Measurements from ENCODE around the gene PZP. TPM values are rescaled to one million over a fixed set of nuclear protein-coding genes. Genes with fewer than 3 reads are reported as not detected.

PZP gene
- not detected in 5 replicates for total RNA-seq (2022; extraction: Qiagen RNA extraction)

DNA sequence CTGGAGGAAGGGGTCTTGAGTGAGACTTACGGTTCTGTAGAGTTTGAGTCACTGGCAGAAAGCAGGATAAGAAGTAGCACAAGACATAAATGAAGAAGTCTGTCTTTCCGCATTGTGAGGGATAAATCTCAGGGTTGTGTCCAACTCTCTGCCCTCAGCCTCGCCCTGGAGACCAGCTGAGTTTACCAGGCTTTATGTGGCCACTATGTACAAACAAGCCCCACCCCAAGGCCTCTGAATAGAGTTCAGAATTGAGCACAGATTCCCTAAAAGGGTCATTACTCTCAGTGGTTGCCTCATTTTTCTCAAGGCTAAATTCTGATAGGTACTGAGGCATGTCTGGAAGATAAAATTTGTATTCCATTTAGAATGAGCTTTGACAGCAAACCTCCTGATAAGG lies at the start of gene PZP:
PZP (minus strand) TSS at position 167 of the 400 bp plus-strand sequence; CDS start at position 113, 54 bp downstream.

DNA sequence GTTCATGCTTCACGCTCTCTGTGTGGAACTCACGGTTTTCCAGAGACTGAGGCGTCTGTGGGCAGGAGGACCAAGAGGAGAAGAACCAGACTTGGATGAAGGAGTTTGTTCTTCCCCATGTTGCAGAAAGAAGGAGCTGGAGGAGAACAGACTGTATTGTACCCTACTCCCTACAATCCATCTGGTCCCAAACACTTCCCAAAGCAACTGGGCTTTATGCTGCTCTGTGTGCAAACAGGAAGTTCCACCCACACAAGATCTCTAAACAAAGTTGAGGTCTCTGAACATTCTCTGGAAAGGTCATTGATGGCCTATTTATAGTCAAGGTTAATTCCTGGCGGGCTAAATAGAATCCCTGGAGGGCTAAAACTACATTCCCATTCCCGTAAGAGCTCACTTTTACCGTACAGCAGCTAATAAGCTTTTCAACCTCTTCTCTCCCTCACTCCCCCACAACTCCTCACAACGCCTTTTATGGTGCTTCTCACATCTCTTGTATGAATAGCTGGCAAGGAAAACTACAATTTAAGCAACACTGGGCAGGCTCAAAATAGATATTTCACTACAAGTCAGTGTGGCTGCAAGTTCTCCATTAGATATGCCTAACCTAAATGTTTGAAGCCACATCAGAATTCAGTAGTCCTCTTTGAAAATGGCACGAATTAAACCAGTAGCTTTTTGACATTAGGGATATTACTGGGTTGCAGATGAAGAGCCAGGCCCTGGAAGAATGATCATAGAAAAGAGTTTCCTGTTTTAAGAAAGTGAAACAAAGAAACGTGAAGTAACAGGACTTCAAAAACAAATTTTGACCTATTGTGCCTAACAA lies 92.2 kb downstream of the PZP start, which contains the start of gene A2M:
A2M (minus strand) TSS at position 189 of the 829 bp plus-strand sequence; CDS start at position 119, 70 bp downstream.

Other genes starting within 250 kb of the PZP start
- gene KLRG1, start 218.8 kb downstream of the PZP start, total RNA-seq (2022; extraction: Qiagen RNA extraction), result 1.1 to 1.8 TPM (median 1.6 TPM) in 5 replicates
- gene A2M, start 92.5 kb downstream of the PZP start, total RNA-seq (2022; extraction: Qiagen RNA extraction), result 0.14 to 0.24 TPM (median 0.14 TPM) in 4 of 5 replicates, not detected in the other

Measured in A549 treated with AZD2906 at 1 μM for 4 hours (cell line).